OCI-LY7 (cell line): Measurements from ENCODE around the gene KPNA1. TPM values are rescaled to one million over a fixed set of nuclear protein-coding genes. Genes with fewer than 3 reads are reported as not detected.

Source experiments
- BruUV-seq: library from RNA; stranded (reverse); fragments of 400-500 nt; replicated peaks from 2 replicates; lab custom pipeline; 2021; lab: Mats Ljungman, UMichigan
- CTCF ChIA-PET: fragments of 300-600 bp; sonication (Branson Sonifier 250); formaldehyde crosslinking; loops from one replicate; lab custom pipeline; 2022; ENCODE audit warnings: antibody characterized with exemption; ENCODE audit not compliant: unreplicated experiment; lab: Charles Lee
- POLR2A ChIA-PET: fragments of 300-600 bp; sonication (Branson Sonifier 250); formaldehyde crosslinking; loops from one replicate; lab custom pipeline; 2022; ENCODE audit warnings: antibody characterized with exemption; lab: Charles Lee
- DNase-seq: peaks from one replicate; pipeline ENCODE4 v3.0.0-alpha.2; 2015; ENCODE audit warnings: low spot score
- H2AFZ ChIP-seq: fragments of 200-600 bp; sonication (generic), shearing (Covaris generic); 2 replicates; pipeline ENCODE4 v1.6.1; 2014; ENCODE audit warnings: mild to moderate bottlenecking, antibody characterized with exemption, low read length, moderate library complexity
- H3K27ac ChIP-seq: fragments of 200-600 bp; sonication (generic); 2 replicates; pipeline ENCODE4 v1.5.1; 2014; ENCODE audit warnings: mixed run types, low read depth, mild to moderate bottlenecking, moderate library complexity, low read length, inconsistent platforms; ENCODE audit not compliant: poor library complexity, severe bottlenecking
- H3K36me3 ChIP-seq: fragments of 200-600 bp; sonication (generic); 2 replicates; pipeline ENCODE4 v1.6.1; 2014; ENCODE audit warnings: mild to moderate bottlenecking, antibody characterized with exemption, low read length, moderate library complexity, mixed read lengths; ENCODE audit not compliant: insufficient read depth
- H3K4me1 ChIP-seq: fragments of 200-600 bp; sonication (generic); 2 replicates; pipeline ENCODE4 v1.5.1; 2014; ENCODE audit warnings: mild to moderate bottlenecking, low read length; ENCODE audit not compliant: insufficient read depth, poor library complexity, severe bottlenecking
- H3K4me2 ChIP-seq: fragments of 200-600 bp; sonication (generic); 2 replicates; pipeline ENCODE4 v1.6.1; 2014; ENCODE audit warnings: mild to moderate bottlenecking, low read length
- H3K4me3 ChIP-seq: fragments of 200-600 bp; sonication (generic); 2 replicates; pipeline ENCODE4 v1.5.1; 2014; ENCODE audit warnings: mild to moderate bottlenecking, low read depth, low read length; ENCODE audit not compliant: poor library complexity, severe bottlenecking
- H3K79me2 ChIP-seq: fragments of 200-600 bp; sonication (generic); 2 replicates; pipeline ENCODE4 v1.6.1; 2016; ENCODE audit warnings: low read depth, mild to moderate bottlenecking, low read length, moderate library complexity, mixed read lengths; ENCODE audit not compliant: insufficient read depth
- H3K9me2 ChIP-seq: fragments of 200-600 bp; sonication (generic); 2 replicates; pipeline ENCODE4 v1.6.1; 2016; ENCODE audit warnings: mild to moderate bottlenecking, low read length, mixed read lengths; ENCODE audit not compliant: insufficient read depth
- H3K9me3 ChIP-seq: fragments of 200-600 bp; sonication (generic); 2 replicates; pipeline ENCODE4 v1.6.1; 2014; ENCODE audit warnings: mild to moderate bottlenecking, mixed run types, low read length, mixed read lengths
- H4K20me1 ChIP-seq: fragments of 200-600 bp; sonication (generic); 2 replicates; pipeline ENCODE4 v1.6.1; 2014; ENCODE audit warnings: mild to moderate bottlenecking, antibody characterized with exemption, low read length, moderate library complexity, mixed read lengths; ENCODE audit not compliant: insufficient read depth
- CTCF ChIP-seq: fragments of 200-600 bp; sonication (generic); conservative IDR thresholded peaks from 2 replicates; pipeline ENCODE4 v1.5.1; 2014; ENCODE audit warnings: mild to moderate bottlenecking, antibody characterized with exemption, low read length, moderate library complexity, mixed read lengths
- EZH2phosphoT487 ChIP-seq: fragments of 200-600 bp; sonication (generic); IDR thresholded peaks from 2 replicates; pipeline ENCODE4 v1.6.1; 2018; ENCODE audit warnings: low read depth, borderline replicate concordance, mild to moderate bottlenecking, mixed run types, antibody characterized with exemption, low read length, moderate library complexity, mixed read lengths
- intact Hi-C: fragments of 100-400 bp; cut with micrococcal nuclease; formaldehyde crosslinking; loops from one replicate; pipeline ENCODE4 v1.10.0; 2022; ENCODE audit not compliant: unreplicated experiment
- total RNA-seq, 2 experiments: library from RNA; depleted of rRNA in 1 of 2; stranded (reverse); fragments of >200 nt in 1 of 2; shearing (Covaris generic) in 1 of 2; gene quantifications; 2 replicates each; pipeline ENCODE4 v1.2.3, GENCODE V29; 2014 to 2022

Gene KPNA1
- total RNA-seq, 2 experiments from 2014 or later = 20.0 to 77.5 TPM

DNA sequence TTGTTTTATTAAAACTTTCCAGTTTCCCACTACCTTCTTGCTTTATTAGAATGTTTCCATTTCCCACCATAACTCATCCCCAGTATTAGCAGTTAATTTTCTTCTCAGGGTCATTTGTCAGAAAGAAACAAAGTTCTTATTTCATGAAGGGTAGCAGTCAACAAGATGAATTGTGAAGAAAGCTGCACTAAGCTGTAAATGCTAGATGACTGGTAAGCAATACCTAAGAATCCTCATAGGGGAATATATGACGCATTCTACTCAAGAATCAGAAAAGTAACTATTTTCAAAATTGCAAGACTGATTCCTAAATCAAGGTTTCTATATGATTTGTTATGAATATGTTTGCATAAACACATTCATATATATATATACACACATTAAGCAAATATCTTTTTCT is 50.1 kb downstream of the KPNA1 start:
- BruUV-seq = no TSS peak
- Histone ChIP-seq H3K9me3 (no peaks in the 10 kb centered on the region), H3K9me2 (no peaks in the 10 kb centered on the region), H3K36me3 (peaks cover 70% of the 10 kb centered on the region), H3K4me2 (no peak overlapping the region), H4K20me1 (peaks cover 8% of the 10 kb centered on the region; the same call in 1 of the 2 replicates), H3K27ac (no peak overlapping the region), H2AFZ (no peak overlapping the region), H3K79me2 (peaks cover 23% of the 10 kb centered on the region; the same call in 1 of the 2 replicates), H3K4me3 (no peak overlapping the region), H3K4me1 (no peaks in the 10 kb centered on the region)
- intact Hi-C loops = no loop called here
- TF ChIP-seq EZH2phosphoT487 = no peak
- TF ChIP-seq CTCF = no peak
- DNase-seq = no peak
- ChIA-PET POLR2A (interaction anchor here (0.8 to 1.2 kb wide), 2 partner anchors 29 to 75 kb away, joined by 3 to 4 read pairs; no protein-coding TSS in a partner anchor), CTCF (no interaction called here)

DNA sequence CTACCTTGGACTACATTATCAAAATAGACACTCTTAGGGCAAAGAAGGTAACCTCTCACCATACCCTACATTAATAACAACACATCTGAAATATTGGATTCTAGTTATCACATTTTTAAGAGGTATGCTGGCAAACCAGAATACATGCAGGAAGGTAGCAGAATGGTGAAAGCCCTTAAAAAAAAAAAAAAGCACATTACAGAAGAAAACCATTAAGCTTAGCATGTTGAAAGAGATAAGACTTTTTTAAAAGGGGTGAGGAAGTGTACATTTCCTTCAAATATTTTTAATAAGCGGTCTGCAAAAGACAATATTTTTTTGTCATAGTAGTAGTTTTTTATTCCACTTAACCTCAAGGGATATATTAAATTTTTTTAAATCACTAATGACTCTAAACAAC is 52.3 kb downstream of the KPNA1 start:
- ChIA-PET CTCF (no interaction called here), POLR2A (interaction anchor here (0.6 to 0.7 kb wide), 2 partner anchors 172 to 899 kb away, joined by 3 to 5 read pairs; no protein-coding TSS in a partner anchor)
- Histone ChIP-seq H3K36me3 (peaks cover 87% of the 10 kb centered on the region), H3K4me1 (no peaks in the 10 kb centered on the region), H2AFZ (no peak overlapping the region), H3K9me3 (no peaks in the 10 kb centered on the region), H4K20me1 (no peaks in the 10 kb centered on the region; the same call in 1 of the 2 replicates), H3K4me2 (no peak overlapping the region), H3K9me2 (no peaks in the 10 kb centered on the region), H3K27ac (no peak overlapping the region), H3K79me2 (peaks cover under 1% of the 10 kb centered on the region; the same call in 1 of the 2 replicates), H3K4me3 (no peak overlapping the region)
- BruUV-seq = no TSS peak
- intact Hi-C loops = no loop called here
- DNase-seq = no peak
- TF ChIP-seq EZH2phosphoT487 = no peak

GRCh38 chr3:122461806-122462205 is 52.9 kb downstream of the KPNA1 start:
- H3K27ac ChIP-seq = no peak overlapping the region
- no peaks in the 10 kb centered on the region; the same call in 1 of the 2 replicates for H4K20me1 ChIP-seq
- no peaks in the 10 kb centered on the region for H3K9me3 ChIP-seq
- H3K36me3 ChIP-seq = peaks cover 88% of the 10 kb centered on the region
- H2AFZ ChIP-seq = no peak overlapping the region
- no peak for DNase-seq
- H3K4me2 ChIP-seq = no peak overlapping the region
- no TSS peak for BruUV-seq
- H3K9me2 ChIP-seq = no peaks in the 10 kb centered on the region
- intact Hi-C loops = no loop called here
- H3K4me1 ChIP-seq = no peaks in the 10 kb centered on the region
- no peak overlapping the region for H3K4me3 ChIP-seq
- no peaks in the 10 kb centered on the region for H3K79me2 ChIP-seq
- TF ChIP-seq EZH2phosphoT487 = no peak
- TF ChIP-seq CTCF = no peak
- CTCF ChIA-PET = no interaction called here
- POLR2A ChIA-PET = interaction anchor here (0.6 to 0.7 kb wide), 4 partner anchors 59 to 898 kb away, joined by 3 to 5 read pairs (median 3); no protein-coding TSS in a partner anchor
